ENCODE measurements around the gene AP1AR. TPM values are rescaled to one million over a fixed set of nuclear protein-coding genes. Genes with fewer than 3 reads are reported as not detected.
A peak's percentile ranks its signal among the peaks of the same experiment; 100 is the strongest.

The AP1AR gene
- total RNA-seq, 2 experiments from 2014 or later = 3.7 to 4.8 TPM

GRCh38 chr4:112225157-112225556, 6.4 kb upstream of the AP1AR start:
- peaks cover 10% of the 10 kb centered on the region for H3K27me3 Mint-ChIP-seq
- no peak for TF ChIP-seq CTCF (IDR thresholded peaks at IDR 0.05)
- ATAC-seq (ENCODE audit: poor library complexity) = no peak
- DNase-seq = no peak
- H3K27me3 ChIP-seq (ENCODE audit: control insufficient read depth in 1 of 2, insufficient read depth in 2 of 2, low read length in 2 of 2) = no peaks in the 10 kb centered on the region
- intact Hi-C loops (cut with DNase I, micrococcal nuclease) = no loop called here
- no peaks in the 10 kb centered on the region for H3K4me1 ChIP-seq (ENCODE audit: insufficient read depth, low read length)
- H3K36me3 Mint-ChIP-seq (ENCODE audit: low read depth) = no peaks in the 10 kb centered on the region
- no peak overlapping the region for H3K27ac Mint-ChIP-seq
- no peak overlapping the region for H3K27ac ChIP-seq (ENCODE audit: low read depth in 1 of 2, low read length in 2 of 2)
- peaks cover 4% of the 10 kb centered on the region for H3K4me1 Mint-ChIP-seq (ENCODE audit: low read depth)
- H3K9me3 Mint-ChIP-seq = no peaks in the 10 kb centered on the region
- CTCF ChIA-PET = interaction anchor here (2.4 kb wide), 1 partner anchor 9 kb away, joined by 6 read pairs; no protein-coding TSS in a partner anchor
- H3K9me3 ChIP-seq (ENCODE audit: control insufficient read depth in 1 of 2, insufficient read depth in 1 of 2, low read length in 2 of 2) = peaks cover 0 to 4% of the 10 kb centered on the region in 2 experiments
- no peak overlapping the region for H3K4me3 ChIP-seq (ENCODE audit: low read length)
- POLR2A ChIA-PET = no interaction called here
- H3K4me3 Mint-ChIP-seq = no peak overlapping the region
- no peaks in the 10 kb centered on the region for H3K36me3 ChIP-seq (ENCODE audit: insufficient read depth, low read length)

- Mint-ChIP-seq H3K27ac (peak overlapping the region; percentile 98), H3K27me3 (no peaks in the 10 kb centered on the region), H3K4me1 (ENCODE audit: low read depth) (peaks cover 55% of the 10 kb centered on the region), H3K9me3 (no peaks in the 10 kb centered on the region), H3K36me3 (ENCODE audit: low read depth) (peaks cover 10% of the 10 kb centered on the region), H3K4me3 (peak overlapping the region; percentile 99)
- intact Hi-C loops (cut with DNase I, micrococcal nuclease) = loop anchor here (1.0 to 5.0 kb wide), 4 partner anchors 54 to 406 kb away; partner anchors contain the start of genes FAM241A (in 1 of the 2), LARP7 (in 1 of the 2) and TIFA (in 1 of the 2)
- DNase-seq (peak; percentile 91 to 98 (median 95)), ATAC-seq (ENCODE audit: poor library complexity) (peak; percentile 89)
- H3K4me3 ChIP-seq (ENCODE audit: low read length) = peak overlapping the region; percentile 93
- peaks cover 13% of the 10 kb centered on the region for H3K4me1 ChIP-seq (ENCODE audit: insufficient read depth, low read length)
- peak overlapping the region; percentile 93 to 96 for H3K27ac ChIP-seq (ENCODE audit: low read depth in 1 of 2, low read length in 2 of 2)
- CTCF ChIA-PET = interaction anchor here (1.2 kb wide), 1 partner anchor 17 kb away, joined by 3 read pairs; no protein-coding TSS in a partner anchor
- no peak for TF ChIP-seq CTCF (IDR thresholded peaks at IDR 0.05)
- no peaks in the 10 kb centered on the region for H3K36me3 ChIP-seq (ENCODE audit: insufficient read depth, low read length)
- no peaks in the 10 kb centered on the region for H3K9me3 ChIP-seq (ENCODE audit: control insufficient read depth in 1 of 2, insufficient read depth in 1 of 2, low read length in 2 of 2)
- H3K27me3 ChIP-seq (ENCODE audit: control insufficient read depth in 1 of 2, insufficient read depth in 2 of 2, low read length in 2 of 2) = no peaks in the 10 kb centered on the region
- POLR2A ChIA-PET = interaction anchor here (0.9 to 2.3 kb wide), 7 partner anchors 14 to 292 kb away, joined by 3 to 22 read pairs (median 4); partner anchors contain the start of genes FAM241A and TIFA
Measured at GRCh38 chr4:112230879-112231778, 458 bp upstream of the AP1AR start.

- DNase-seq (peak in 13 of 14 experiments; percentile 15 to 82 (median 38)), ATAC-seq (ENCODE audit: poor library complexity) (no peak)
- Mint-ChIP-seq H3K9me3 (no peaks in the 10 kb centered on the region), H3K4me1 (ENCODE audit: low read depth) (peaks cover 73% of the 10 kb centered on the region), H3K27me3 (no peaks in the 10 kb centered on the region), H3K27ac (peak overlapping the region; percentile 98), H3K36me3 (ENCODE audit: low read depth) (peaks cover 12% of the 10 kb centered on the region), H3K4me3 (no peak overlapping the region)
- TF ChIP-seq CTCF (IDR thresholded peaks at IDR 0.05) = peak; percentile 86
- H3K4me1 ChIP-seq (ENCODE audit: insufficient read depth, low read length) = peaks cover 13% of the 10 kb centered on the region
- H3K36me3 ChIP-seq (ENCODE audit: insufficient read depth, low read length) = no peaks in the 10 kb centered on the region
- intact Hi-C loops (cut with DNase I, micrococcal nuclease) = loop anchor here (1.0 to 5.0 kb wide), 6 partner anchors 20 to 287 kb away; no protein-coding TSS in a partner anchor
- ChIA-PET CTCF (interaction anchor here (0.8 to 5.6 kb wide), 5 partner anchors 10 to 135 kb away, joined by 4 to 22 read pairs (median 6); no protein-coding TSS in a partner anchor), POLR2A (interaction anchor here (0.7 to 2.1 kb wide), 5 partner anchors 51 to 136 kb away, joined by 3 to 9 read pairs (median 4); partner anchors contain the start of gene TIFA)
- H3K9me3 ChIP-seq (ENCODE audit: control insufficient read depth in 1 of 2, insufficient read depth in 1 of 2, low read length in 2 of 2) = no peaks in the 10 kb centered on the region
- H3K27me3 ChIP-seq (ENCODE audit: control insufficient read depth in 1 of 2, insufficient read depth in 2 of 2, low read length in 2 of 2) = no peaks in the 10 kb centered on the region
- no peak overlapping the region for H3K4me3 ChIP-seq (ENCODE audit: low read length)
- no peak overlapping the region for H3K27ac ChIP-seq (ENCODE audit: low read depth in 1 of 2, low read length in 2 of 2)
Measured at GRCh38 chr4:112234952-112235609, 3.5 kb downstream of the AP1AR start.

Measured in CD4-positive, alpha-beta T cell (primary cell).